Limb (tissue), 2 donors: ENCODE results near the gene FUS.
"Not testable (repeated sequence)": the region's sequence is repeated elsewhere in the genome, so short reads cannot be mapped to it uniquely, and the experiment has no call there.

ENCODE experiments used
- DNase-seq, 2 donors: peaks; one replicate each; pipeline ENCODE4 v3.0.0-alpha.2; 2016; ENCODE audit errors: extremely low spot score in 2 of 2

Gene FUS

GRCh38 chr16:31186930-31187807 lies 7.2 kb downstream of the FUS start:
- DNase-seq = no peak

- no peak for DNase-seq
Observed at GRCh38 chr16:31187808-31188189, 7.9 kb downstream of the FUS start.

- DNase-seq = no peak
Observed at GRCh38 chr16:31188450-31189411, 8.8 kb downstream of the FUS start.

DNA sequence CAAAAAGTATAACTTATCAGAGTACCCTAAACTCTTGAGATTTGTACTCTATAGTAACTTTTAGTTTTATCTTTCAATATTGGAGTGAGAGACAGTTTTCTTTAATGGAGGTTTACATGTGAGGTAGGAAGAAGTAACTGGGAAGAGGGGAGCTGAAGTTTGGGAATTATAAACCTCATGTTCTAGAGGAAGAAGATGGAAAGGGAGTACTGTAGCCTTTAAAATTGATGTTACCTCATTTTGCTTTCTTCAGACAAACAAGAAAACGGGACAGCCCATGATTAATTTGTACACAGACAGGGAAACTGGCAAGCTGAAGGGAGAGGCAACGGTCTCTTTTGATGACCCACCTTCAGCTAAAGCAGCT lies 9.5 kb downstream of the FUS start:
- no peak for DNase-seq

- DNase-seq = no peak
Observed at GRCh38 chr16:31190061-31190460, 10.1 kb downstream of the FUS start.

GRCh38 chr16:31190818-31191444 lies 11.0 kb downstream of the FUS start:
- no peak for DNase-seq

GRCh38 chr16:31191697-31192428 lies 11.9 kb downstream of the FUS start:
- DNase-seq = no peak

DNA sequence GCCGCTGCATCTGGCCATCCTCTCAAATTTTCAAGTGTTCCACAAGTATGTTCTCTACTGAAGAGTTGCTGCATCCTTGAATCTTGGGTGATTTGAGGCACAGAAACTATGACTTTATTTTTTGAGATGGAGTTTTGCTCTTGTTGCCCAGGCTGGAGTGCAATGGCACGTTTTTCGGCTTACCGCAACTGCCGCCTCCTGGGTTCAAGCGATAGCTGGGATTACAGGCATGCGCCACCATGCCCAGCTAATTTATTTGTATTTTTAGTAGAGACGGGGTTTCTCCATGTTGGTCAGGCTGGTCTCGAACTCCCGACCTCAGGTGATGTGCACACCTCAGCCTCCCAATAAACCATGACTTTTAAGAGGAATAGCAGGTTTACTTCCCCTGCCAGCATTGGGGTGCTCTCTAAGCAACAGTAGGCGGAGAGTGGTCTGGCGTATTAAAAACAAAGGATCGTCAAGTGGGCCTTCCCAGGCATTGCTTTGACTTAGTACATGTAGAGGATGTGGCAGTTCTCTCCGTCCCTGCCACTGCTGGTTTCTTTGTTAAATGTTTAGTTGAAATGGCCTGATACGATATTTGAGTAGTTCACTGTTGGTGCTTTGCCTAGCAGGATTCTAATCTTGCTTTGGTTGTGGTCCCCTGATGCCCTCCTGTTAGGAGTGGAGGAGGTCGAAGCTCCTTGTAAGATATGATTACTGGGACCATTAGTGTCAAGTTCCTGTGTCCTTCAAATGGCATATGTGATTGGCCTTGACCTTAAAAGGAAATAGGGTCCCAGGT lies 13.1 kb downstream of the FUS start:
- DNase-seq = no peak

GRCh38 chr16:31193874-31194273 lies 13.9 kb downstream of the FUS start:
- no peak for DNase-seq

DNA sequence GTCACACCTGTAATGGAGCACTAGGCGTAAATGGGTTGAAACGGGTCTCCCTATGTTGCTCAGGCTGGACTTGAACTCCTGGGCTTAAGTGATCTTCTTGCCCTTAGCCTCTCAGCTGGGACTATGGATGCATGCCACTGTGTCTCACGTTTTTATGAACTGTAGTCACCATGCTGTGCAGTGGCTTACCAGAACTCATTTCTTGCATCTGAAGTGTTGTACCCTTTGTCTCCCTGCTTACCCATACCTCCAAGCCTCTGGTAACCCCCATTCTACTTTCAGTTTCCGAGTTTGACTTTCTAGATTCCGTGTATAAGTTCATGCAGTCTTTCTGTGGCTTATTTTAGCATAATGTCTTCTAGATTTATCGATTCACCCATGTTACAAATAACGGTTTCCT lies 15.0 kb downstream of the FUS start:
- no peak for DNase-seq

DNA sequence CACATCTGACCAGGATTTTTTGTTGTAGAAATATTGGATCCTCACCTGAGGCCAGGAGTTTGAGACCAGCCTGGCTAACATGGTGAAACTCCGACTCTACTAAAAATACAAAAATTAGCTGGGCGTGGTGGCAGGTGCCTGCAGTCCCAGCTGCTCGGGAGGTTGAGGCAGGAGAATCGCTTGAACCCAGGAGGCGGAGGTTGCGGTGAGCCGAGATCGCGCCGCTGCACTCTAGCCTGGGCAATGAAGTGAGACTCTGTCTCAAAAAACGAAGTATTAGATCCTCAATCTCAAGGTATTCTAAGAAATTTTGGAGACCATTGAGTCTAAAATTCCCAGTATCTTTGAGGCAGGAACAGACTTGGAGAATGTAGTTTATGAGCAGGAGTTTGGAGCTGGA lies 15.9 kb downstream of the FUS start:
- DNase-seq = not testable (repeated sequence)

DNA sequence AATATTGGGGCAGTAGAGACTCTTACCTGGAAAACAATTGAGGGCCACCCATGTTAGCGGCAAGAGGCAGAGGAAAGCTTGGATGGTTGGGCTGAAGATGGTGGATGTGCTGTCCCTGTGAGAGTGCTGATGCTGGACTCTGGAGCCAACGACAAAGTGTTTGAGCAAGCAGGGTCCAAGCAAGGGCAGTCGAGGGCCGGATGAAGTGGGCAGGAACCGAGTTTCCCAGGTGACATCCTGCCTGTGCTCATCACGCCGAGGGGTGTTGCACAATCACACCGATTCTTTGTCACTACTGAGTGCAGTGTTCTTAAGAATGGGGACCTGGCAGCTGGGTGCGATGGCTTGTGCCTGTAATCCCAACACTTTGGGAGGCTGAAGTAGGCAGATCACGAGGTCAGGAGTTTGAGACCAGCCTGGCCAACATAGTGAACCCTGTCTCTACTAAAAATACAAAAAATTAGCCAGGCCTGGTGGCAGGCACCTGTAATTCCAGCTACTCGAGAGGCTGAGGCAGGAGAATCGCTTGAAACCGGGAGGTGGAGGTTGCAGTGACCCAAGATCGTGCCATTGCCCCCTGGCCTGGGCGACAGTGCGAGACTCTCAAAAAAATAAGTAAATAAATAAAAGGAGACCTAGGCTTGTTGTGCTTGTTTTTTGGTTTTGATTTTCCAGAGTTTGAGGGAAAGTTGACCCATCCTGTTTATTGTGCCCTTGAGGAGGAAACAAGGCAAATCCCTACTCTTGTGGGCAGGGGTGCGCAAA lies 16.6 kb downstream of the FUS start:
- DNase-seq = no peak

DNA sequence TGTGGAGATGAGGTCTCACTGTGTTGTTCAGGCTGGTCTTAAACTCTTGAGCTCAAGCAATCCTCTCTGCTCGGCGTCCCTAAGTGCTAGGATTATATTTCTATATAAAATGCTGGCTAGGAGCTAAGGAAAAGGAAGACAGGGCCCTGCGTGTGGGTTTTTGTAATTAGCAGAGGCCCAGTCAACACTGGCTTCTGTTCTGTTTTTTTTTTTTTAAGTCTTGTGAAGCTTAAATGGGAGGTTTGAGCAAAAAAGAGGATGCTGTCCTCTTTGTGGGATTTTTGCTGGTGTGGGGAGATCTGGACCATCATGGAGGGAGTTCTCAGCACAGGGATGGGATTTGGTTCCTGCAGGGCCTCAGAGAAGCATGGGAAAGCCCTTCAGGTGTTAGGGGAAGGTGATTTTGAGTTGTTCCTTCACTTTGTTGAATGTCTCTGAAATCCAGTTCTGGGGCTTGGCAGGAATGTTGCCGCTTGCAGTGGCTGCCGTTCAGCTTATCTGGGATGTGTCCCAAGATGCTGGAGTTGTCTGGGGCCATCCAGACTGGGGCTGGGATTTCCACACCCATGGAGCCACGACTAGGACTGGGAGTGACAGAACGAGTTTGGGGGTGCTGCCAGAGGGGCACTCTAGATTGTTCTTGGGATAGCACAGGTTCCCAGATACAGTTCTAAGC lies 18.4 kb downstream of the FUS start:
- DNase-seq = peak in 1 of 2 donors; percentile 19

DNA sequence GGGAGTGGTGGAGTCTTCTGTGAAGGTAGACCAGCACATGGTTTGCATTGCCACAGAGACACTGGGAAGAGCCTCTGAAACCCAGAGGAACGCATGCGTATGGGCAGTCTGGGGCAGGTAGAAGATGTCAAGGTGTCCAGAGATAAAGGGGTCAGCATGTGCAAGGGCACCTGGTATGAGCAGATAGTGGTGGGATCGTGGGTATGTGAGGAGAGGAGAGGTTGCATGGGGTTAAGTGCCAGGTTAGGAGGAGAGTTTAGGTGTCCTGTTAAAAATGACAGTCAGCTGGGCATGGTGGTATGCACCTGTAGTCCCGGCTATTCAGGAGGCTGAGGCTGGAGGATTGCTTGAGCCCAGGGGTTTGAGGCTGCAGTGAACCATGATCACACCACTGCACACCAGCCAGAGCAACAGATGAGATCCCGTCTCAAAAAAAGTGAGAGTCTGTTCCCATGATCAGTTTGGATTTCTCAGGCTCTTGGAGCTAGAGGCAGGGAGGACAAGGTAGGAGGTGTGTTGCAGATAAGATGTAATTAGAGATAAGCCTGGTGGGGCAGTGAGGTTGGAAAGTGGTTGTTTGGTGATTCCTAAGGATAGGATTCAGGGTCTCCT lies 19.6 kb downstream of the FUS start:
- no peak for DNase-seq

- peak in 1 of 2 donors; percentile 17 for DNase-seq
Observed at GRCh38 chr16:31200111-31200510, 20.2 kb downstream of the FUS start.

DNA sequence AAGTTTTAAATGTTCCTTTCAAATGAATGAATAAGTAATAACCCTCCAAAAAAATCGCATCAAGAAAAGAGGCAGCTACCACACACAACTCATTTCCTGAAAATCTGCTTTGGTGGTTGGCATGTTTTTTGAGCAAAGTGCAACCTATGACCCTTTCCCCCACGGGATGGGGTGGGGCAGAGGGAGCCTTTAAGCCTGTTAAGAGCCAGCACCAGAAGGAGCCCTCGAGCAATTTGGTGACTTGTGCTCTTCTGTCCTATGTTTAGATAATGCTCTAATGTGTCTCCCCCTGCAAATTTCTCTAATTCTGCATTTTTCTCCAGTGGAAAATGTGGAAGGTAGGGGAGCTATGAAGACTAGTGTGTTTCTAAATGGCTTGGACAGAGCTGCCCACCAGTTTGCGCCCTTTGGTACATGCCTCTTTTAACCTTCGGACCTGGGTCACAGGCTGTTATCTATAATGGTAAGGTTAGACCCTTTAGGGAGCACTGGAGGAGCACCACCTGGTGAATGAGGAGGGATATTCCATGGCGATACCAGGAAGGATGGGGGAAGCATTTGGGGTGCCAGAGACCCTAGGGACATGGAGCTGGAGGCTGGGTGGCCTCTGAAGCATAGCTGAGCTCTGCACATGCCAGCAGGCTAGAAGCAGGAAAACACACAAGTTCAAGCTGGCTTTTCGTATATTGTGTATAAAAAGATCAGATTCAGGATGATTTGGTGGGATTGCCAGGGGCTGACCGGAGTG lies 21.1 kb downstream of the FUS start:
- DNase-seq = peak in 1 of 2 donors; percentile 21

DNA sequence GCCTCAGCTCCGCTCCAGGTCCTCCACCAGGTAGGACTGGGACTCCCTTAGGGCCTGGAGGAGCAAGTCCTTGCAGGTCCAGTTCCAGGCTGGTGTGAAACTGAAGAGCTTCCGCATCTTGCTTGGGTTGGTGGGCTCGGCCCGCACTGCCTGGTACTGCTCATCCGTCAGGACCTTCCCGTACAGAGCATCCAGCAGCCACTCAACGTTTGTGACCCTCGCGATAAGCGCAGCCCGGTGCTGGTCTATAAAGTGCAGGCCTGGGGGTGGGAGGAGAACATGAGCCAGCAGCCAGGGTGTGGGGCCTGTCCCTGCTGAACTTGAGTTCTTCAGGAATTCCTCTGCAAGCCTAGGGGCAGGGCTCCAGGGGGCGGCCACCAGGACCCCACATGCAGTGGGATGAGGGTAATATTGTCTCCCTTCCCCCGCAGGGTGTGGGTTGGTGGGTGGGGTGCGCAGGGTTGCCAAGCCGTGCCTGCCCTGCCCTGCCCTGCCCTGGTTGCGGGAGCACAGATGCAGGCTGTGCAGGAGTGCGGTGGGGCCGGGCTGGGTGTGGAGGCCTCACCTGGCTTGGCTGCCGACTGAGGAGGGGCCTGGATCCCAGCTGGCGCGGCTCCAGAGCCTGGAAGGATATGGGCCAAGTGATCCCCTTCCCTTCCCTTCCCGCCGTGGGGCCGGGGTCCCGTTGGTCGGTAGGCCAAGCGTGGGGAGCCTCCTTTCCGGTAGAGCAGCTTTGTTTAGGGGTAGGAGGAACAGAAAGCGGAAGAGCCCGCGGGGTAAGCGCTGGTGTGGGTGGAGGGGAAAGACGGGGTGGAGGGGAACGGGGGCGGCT lies 21.9 kb downstream of the FUS start:
- DNase-seq = peak in 1 of 2 donors; percentile 53
